K562 (cell line): ENCODE results near the gene MRAP2. TPM values are rescaled to one million over a fixed set of nuclear protein-coding genes. Genes with fewer than 3 reads are reported as not detected.

Experiments
- ATAC-seq: fragments of 200-7000 bp; cut with Tn5 transposase; 3 replicates; pipeline ENCODE4 v1.9.1; 2020; ENCODE audit warnings: moderate library complexity
- Bru-seq: library from RNA; stranded (reverse); fragments of 400-500 nt; gene quantifications from one replicate; lab custom pipeline; 2021; lab: Mats Ljungman, UMichigan
- BruChase-seq, 2 experiments: library from RNA; stranded (reverse); fragments of 400-500 nt; gene quantifications; one replicate each; lab custom pipeline; 2021; lab: Mats Ljungman, UMichigan
- BruUV-seq: library from RNA; stranded (reverse); fragments of 400-500 nt; replicated peaks from 2 replicates; lab custom pipeline; 2021; lab: Mats Ljungman, UMichigan
- CTCF ChIA-PET: fragments of 300-600 bp; formaldehyde crosslinking; extraction: SDS; loops from one replicate; lab custom pipeline; 2021; ENCODE audit warnings: low intra/inter-chr PET ratio; lab: Yijun Ruan, JAX
- POLR2A ChIA-PET: fragments of 300-600, 350-650 bp; sonication (Branson Sonifier 250); formaldehyde crosslinking; extraction: SDS; loops from one replicate; lab custom pipeline; 2021; ENCODE audit warnings: antibody characterized with exemption, inconsistent platforms; lab: Yijun Ruan, JAX
- DNase-seq, 4 experiments: peaks; one replicate each; pipeline versions ENCODE4 v3.0.0 to v3.0.0-alpha.2; 2011 to 2018; ENCODE audit warnings: low spot score in 3 of 4, mixed read lengths in 3 of 4; ENCODE audit errors: extremely low read depth in 1 of 4
- FAIRE-seq: peaks from 2 replicates; lab custom pipeline; 2011; peaks lifted over from hg19 to GRCh38; lab: Jason Lieb, UNC
- H2AFZ ChIP-seq: 2 replicates; pipeline ENCODE4 v1.6.0; 2011; ENCODE audit warnings: low read depth, low read length, control low read depth, inconsistent platforms
- H3K27ac ChIP-seq: fragments of 200-600 bp; 3 replicates; pipeline ENCODE4 v1.8.0; 2011; ENCODE audit warnings: low read depth, mild to moderate bottlenecking, control low read depth, inconsistent platforms, low read length, moderate library complexity, mixed read lengths; ENCODE audit errors: extremely low read depth
- H3K27me3 ChIP-seq, 2 experiments: fragments of 300-600 bp in 1 of 2; 2 replicates in 1 of 2; 3 replicates in 1 of 2; pipeline versions ENCODE4 v1.6.0 to v1.8.0; 2011; ENCODE audit warnings: inconsistent platforms in 2 of 2, low read length in 2 of 2, mild to moderate bottlenecking in 1 of 2, mixed read lengths in 1 of 2, moderate library complexity in 1 of 2; ENCODE audit not compliant: control insufficient read depth in 2 of 2, insufficient read depth in 2 of 2
- H3K36me3 ChIP-seq: fragments of 300-600 bp; 3 replicates; pipeline ENCODE4 v1.8.0; 2011; ENCODE audit warnings: mild to moderate bottlenecking, low read length, inconsistent platforms; ENCODE audit not compliant: control insufficient read depth, insufficient read depth
- H3K4me1 ChIP-seq, 2 experiments: fragments of 200-600 bp in 1 of 2; replicated peaks in 1 of 2; 2 replicates in 1 of 2; 3 replicates in 1 of 2; pipeline versions ENCODE4 v1.5.1 to v1.8.0; 2011; ENCODE audit warnings: inconsistent platforms in 2 of 2, low read length in 2 of 2, mild to moderate bottlenecking in 1 of 2, mixed read lengths in 1 of 2, moderate library complexity in 1 of 2; ENCODE audit not compliant: control insufficient read depth in 2 of 2, insufficient read depth in 2 of 2
- H3K4me2 ChIP-seq: 2 replicates; pipeline ENCODE4 v1.6.1; 2011; ENCODE audit warnings: low read length, control low read depth, inconsistent platforms, mixed read lengths; ENCODE audit not compliant: insufficient read depth
- H3K4me3 ChIP-seq: fragments of 200-600 bp; sonication (generic), shearing (Covaris generic); 2 replicates; pipeline ENCODE4 v1.5.1; 2016; ENCODE audit warnings: control low read depth, inconsistent platforms
- H3K79me2 ChIP-seq: fragments of 200-600 bp; 3 replicates; pipeline ENCODE4 v1.8.0; 2011; ENCODE audit warnings: low read length, inconsistent platforms; ENCODE audit not compliant: control insufficient read depth, insufficient read depth
- H3K9ac ChIP-seq, 2 experiments: 2 replicates each; pipeline versions ENCODE4 v1.6.0 to v1.6.1; 2011; ENCODE audit warnings: low read depth in 2 of 2, low read length in 2 of 2, control low read depth in 1 of 2, inconsistent platforms in 1 of 2, mild to moderate bottlenecking in 1 of 2, mixed read lengths in 1 of 2; ENCODE audit not compliant: insufficient read depth in 1 of 2
- H3K9me1 ChIP-seq: one replicate; pipeline ENCODE4 v1.6.0; 2011; ENCODE audit warnings: inconsistent platforms, mild to moderate bottlenecking, low read length, moderate library complexity; ENCODE audit not compliant: control insufficient read depth, insufficient read depth
- H3K9me3 ChIP-seq: replicated peaks from 2 replicates; pipeline ENCODE4 v1.5.1; 2011; ENCODE audit warnings: low read depth, low read length, inconsistent platforms; ENCODE audit not compliant: control insufficient read depth, insufficient read depth
- H4K20me1 ChIP-seq: replicated peaks from 2 replicates; pipeline ENCODE4 v1.6.1; 2011; ENCODE audit warnings: low read length, inconsistent platforms, mixed read lengths; ENCODE audit not compliant: control insufficient read depth, insufficient read depth
- ATF7 ChIP-seq: fragments of 450-650 bp; IDR thresholded peaks from 2 replicates; pipeline ENCODE4 v1.7.1; 2014; ENCODE audit warnings: mild to moderate bottlenecking, moderate library complexity
- BRCA1 ChIP-seq, 2 experiments: fragments of 450-650 bp in 1 of 2; sonication (generic) in 1 of 2; formaldehyde crosslinking in 1 of 2; IDR thresholded peaks; 2 replicates each; pipeline versions ENCODE4 v1.5.0 to v1.6.1; 2017 to 2020; ENCODE audit warnings: mild to moderate bottlenecking in 1 of 2, missing genetic modification reagents in 1 of 2
- MAZ ChIP-seq, 2 experiments: fragments of 450-650 bp in 1 of 2; sonication (generic) in 1 of 2; formaldehyde crosslinking; IDR thresholded peaks in 1 of 2; conservative IDR thresholded peaks in 1 of 2; 2 replicates each; pipeline versions ENCODE4 v1.4.0 to v1.5.0; 2020; ENCODE audit warnings: mild to moderate bottlenecking in 1 of 2, missing genetic modification reagents in 1 of 2
- PHF8 ChIP-seq: fragments of 200-600 bp; sonication (generic); IDR thresholded peaks from 2 replicates; pipeline ENCODE4 v1.6.1; 2012; ENCODE audit warnings: mixed run types, mild to moderate bottlenecking, inconsistent platforms, low read length, moderate library complexity, borderline replicate concordance
- POLR2AphosphoS5 ChIP-seq: IDR thresholded peaks from 2 replicates; pipeline ENCODE4 v1.6.1; 2011; ENCODE audit warnings: mild to moderate bottlenecking, low read depth, low read length, moderate library complexity; ENCODE audit not compliant: control insufficient read depth, insufficient read depth
- POLR2G ChIP-seq: fragments of 200-400 bp; formaldehyde crosslinking; IDR thresholded peaks from 2 replicates; pipeline ENCODE4 v1.6.1; 2017; ENCODE audit warnings: low read depth, mild to moderate bottlenecking, antibody characterized with exemption, low read length, moderate library complexity
- RBFOX2 ChIP-seq: fragments of 200-400 bp; formaldehyde crosslinking; IDR thresholded peaks from 2 replicates; pipeline ENCODE4 v1.6.1; 2017; ENCODE audit warnings: low read depth, mild to moderate bottlenecking, low read length, moderate library complexity
- TAF1 ChIP-seq: IDR thresholded peaks from 2 replicates; pipeline ENCODE4 v1.6.1; 2011; ENCODE audit warnings: mild to moderate bottlenecking, low read length, moderate library complexity; ENCODE audit not compliant: insufficient read depth, control insufficient read depth, severe bottlenecking; ENCODE audit errors: extremely low read depth
- YY1 ChIP-seq, 3 experiments: IDR thresholded peaks; 2 replicates each; pipeline ENCODE4 v1.6.1; 2011; ENCODE audit warnings: low read length in 2 of 3, mild to moderate bottlenecking in 2 of 3, moderate library complexity in 2 of 3, borderline replicate concordance in 1 of 3, control low read depth in 1 of 3, low read depth in 1 of 3; ENCODE audit not compliant: insufficient read depth in 3 of 3, insufficient replicate concordance in 2 of 3, control insufficient read depth in 1 of 3, insufficient read length in 1 of 3; ENCODE audit errors: extremely low read depth in 1 of 3
- ZNF24 ChIP-seq: fragments of 450-650 bp; IDR thresholded peaks from 2 replicates; pipeline ENCODE4 v1.6.1; 2016
- ZNF436 ChIP-seq: fragments of 250-450, 450-650 bp; sonication (Bioruptor Pico); formaldehyde crosslinking; IDR thresholded peaks from 2 replicates; pipeline ENCODE4 v1.7.0; 2020; ENCODE audit warnings: mild to moderate bottlenecking
- ZNF644 ChIP-seq: fragments of 200-800 bp; sonication (Bioruptor generic); IDR thresholded peaks from 2 replicates; pipeline ENCODE4 v1.6.1; 2016; ENCODE audit warnings: low read depth, missing genetic modification characterization, missing compliant biosample characterization
- WGBS: fragments of 100-300 bp; shearing (Covaris generic); methylation state at CpG from one replicate; pipeline ENCODE4 v1.1.6; 2016; ENCODE audit warnings: low coverage, mixed read lengths; ENCODE audit not compliant: insufficient coverage; ENCODE audit errors: missing lambda C conversion rate; 5-methylcytosine and 5-hydroxymethylcytosine counted together
- in situ Hi-C: fragments of 300-500 bp; cut with MboI; formaldehyde crosslinking; loops from 4 replicates; pipeline ENCODE4 v1.15.0; 2018; ENCODE audit warnings: inconsistent platforms, mixed read lengths
- intact Hi-C: fragments of 100-400 bp; cut with micrococcal nuclease; formaldehyde crosslinking; loops from 2 replicates; pipeline ENCODE4 v1.14.2; 2022
- long read RNA-seq, 3 experiments: library from polyadenylated mRNA in 2 of 3; library from RNA in 1 of 3; unstranded in 2 of 3; stranded (forward) in 1 of 3; transcript quantifications; one replicate each; pipeline ENCODE4 v2.0.0, GENCODE V29; 2019 to 2022
- polyA minus RNA-seq, 3 experiments: library from RNA; depleted of rRNA, polyadenylated mRNA; stranded (reverse); fragments of >200 nt; gene quantifications; 2 replicates each; pipeline ENCODE4 v1.2.3, GENCODE V29; 2011
- polyA plus RNA-seq, 8 experiments: library from polyadenylated mRNA; depleted of rRNA in 4 of 8; stranded (reverse) in 5 of 8; unstranded in 3 of 8; fragments of >200 nt; fragmentation: Nextera tagmentation in 2 of 8; fragmentation: Illumina TruSeq in 1 of 8; extraction: Ambion mirVana in 2 of 8; extraction: Trizol in 1 of 8; gene quantifications; 2 replicates each; pipeline versions ENCODE4 v1.2.1 to v1.2.3, GENCODE V29; 2011 to 2014; ENCODE audit warnings: inconsistent platforms in 1 of 8, missing spikeins in 1 of 8
- total RNA-seq, 7 experiments: library from RNA; depleted of rRNA in 6 of 7; stranded (reverse); fragments of >200 nt in 6 of 7; fragmentation: Illumina TruSeq in 2 of 7; extraction: Trizol in 2 of 7; gene quantifications; 2 replicates each; pipeline versions ENCODE4 v1.2.1 to v1.2.3, GENCODE V29; 2011 to 2021; ENCODE audit warnings: low replicate concordance in 1 of 7

MRAP2 gene
- 18.1 and 18.7 TPM in 2 replicates for total RNA-seq (2011; cell fraction: chromatin; rRNA removed; ENCODE audit: low replicate concordance)
- 15.3 and 20.5 TPM in 2 replicates for total RNA-seq (2011; cell fraction: nucleolus; rRNA removed)
- 27.9 and 37.3 TPM in 2 replicates for total RNA-seq (2011; cell fraction: nucleoplasm; rRNA removed)
- total RNA-seq (2014; rRNA removed): 7.8 and 8.6 TPM in 2 replicates
- total RNA-seq (2014; rRNA removed; fragmentation: Illumina TruSeq; extraction: Trizol): 12.0 and 15.3 TPM in 2 replicates
- 11.8 and 12.6 TPM in 2 replicates for total RNA-seq (2015; rRNA removed; fragmentation: Illumina TruSeq; extraction: Trizol)
- 7.4 and 8.7 TPM in 2 replicates for total RNA-seq (2021)
- polyA plus RNA-seq (2011; rRNA removed): 30.7 and 38.9 TPM in 2 replicates
- polyA plus RNA-seq (2011; cell fraction: cytosol; rRNA removed): 16.6 and 27.0 TPM in 2 replicates
- 8.4 and 14.0 TPM in 2 replicates for polyA plus RNA-seq (2011; cell fraction: nucleus; rRNA removed)
- polyA plus RNA-seq (2012): 7.1 and 10.8 TPM in 2 replicates
- polyA plus RNA-seq (2014; fragmentation: Illumina TruSeq; extraction: Trizol): 10.9 and 12.1 TPM in 2 replicates
- polyA plus RNA-seq (2014; fragmentation: Nextera tagmentation; extraction: Ambion mirVana): 1 to 10 TPM; 5.9 to 6.8 TPM
- 8.0 and 9.3 TPM in 2 replicates for polyA plus RNA-seq (2014; rRNA removed)
- 26.8 and 27.7 TPM in 2 replicates for polyA minus RNA-seq (2011; rRNA and poly(A)+ RNA removed)
- 5.2 and 13.0 TPM in 2 replicates for polyA minus RNA-seq (2011; cell fraction: cytosol; rRNA and poly(A)+ RNA removed)
- polyA minus RNA-seq (2011; cell fraction: nucleus; rRNA and poly(A)+ RNA removed): 4.0 and 5.1 TPM in 2 replicates
- Bru-seq, nascent RNA: percentile 57 among the genes with signal in this experiment
- BruChase-seq, experiment 1, labeled RNA remaining after a 2-hour chase: percentile 60 among the genes with signal in this experiment
- percentile 59 among the genes with signal in this experiment for BruChase-seq, experiment 2, labeled RNA remaining after a 6-hour chase
- long read RNA-seq, experiment 1, transcript MRAP2-201 (4 exons, 2,153 nt): major isoform, 37 of 78 reads
- long read RNA-seq, experiment 1, partial matches to known transcripts: 27 of 78 reads
- long read RNA-seq, experiment 1, other reads (novel, unspliced or antisense): 14 of 78 reads
- long read RNA-seq, experiment 2, transcript MRAP2-201 (4 exons, 2,153 nt): major isoform, 6 of 19 reads
- long read RNA-seq, experiment 2, partial matches to known transcripts: 7 of 19 reads
- long read RNA-seq, experiment 2, other reads (novel, unspliced or antisense): 6 of 19 reads
- long read RNA-seq, experiment 3, partial matches to known transcripts: 1 of 7 reads
- long read RNA-seq, experiment 3, other reads (novel, unspliced or antisense): 3 of 7 reads

- Histone ChIP-seq H3K9me1 (peaks cover 4% of the 10 kb centered on the region), H2AFZ (peak within 1 kb of the TSS; percentile 100), H3K4me3 (peak within 1 kb of the TSS; percentile 93), H4K20me1 (no peaks in the 10 kb centered on the region), H3K27ac (peak within 1 kb of the TSS; percentile 68), H3K9me3 (peaks cover 9% of the 10 kb centered on the region), H3K27me3 (no peaks in the 10 kb centered on the region), H3K9ac (peak within 1 kb of the TSS; percentile 76 to 97), H3K36me3 (no peaks in the 10 kb centered on the region; the same call in 2 of the 3 replicates), H3K4me2 (peak within 1 kb of the TSS; percentile 84), H3K4me1 (peaks cover 15% of the 10 kb centered on the region in 2 experiments), H3K79me2 (no peaks in the 10 kb centered on the region; the same call in 2 of the 3 replicates)
- ATAC-seq (peak; percentile 95), FAIRE-seq (no peak), DNase-seq (peak; percentile 68 to 73 (median 72))
- ChIA-PET POLR2A (interaction anchor here (0.6 to 1.0 kb wide), 5 partner anchors 9 to 148 kb away, joined by 3 to 7 read pairs (median 3); no protein-coding TSS in a partner anchor), CTCF (no interaction called here)
- BruUV-seq: no TSS peak
- in situ Hi-C loops (no loop called here), intact Hi-C loops (loop anchor here (5.0 kb wide), 2 partner anchors 61 to 146 kb away; no protein-coding TSS in a partner anchor)
- under 1% methylated on average over 64 of the region's 78 CpGs for WGBS
- peak; percentile 37 for TF ChIP-seq TAF1
- peak in 2 of 3 experiments; percentile 10 to 37 for TF ChIP-seq YY1 (IDR thresholded peaks at IDR 0.05; ENCODE audit: borderline replicate concordance in 1 of 3, control insufficient read depth in 1 of 3, extremely low read depth in 1 of 3, insufficient read depth in 3 of 3, insufficient read length in 1 of 3, insufficient replicate concordance in 2 of 3, low read depth in 1 of 3, low read length in 2 of 3)
- TF ChIP-seq ZNF644 (tag): no peak
- peak; percentile 26; the same call in 1 of the 2 replicates for TF ChIP-seq ATF7
- TF ChIP-seq RBFOX2: peak; percentile 75
- peak; percentile 61; the same call in 1 of the 2 replicates for TF ChIP-seq PHF8
- TF ChIP-seq POLR2AphosphoS5: 0 out of 2 replicates have a peak, but pooled peaks have one; percentile 35
- TF ChIP-seq BRCA1 (IDR thresholded peaks at IDR 0.05): no peak
- no peak for TF ChIP-seq BRCA1 (CRISPR knock-in tag; IDR thresholded peaks at IDR 0.05)
- 0 out of 4 replicates have a peak, but pooled peaks have one; percentile 14 to 15 for TF ChIP-seq MAZ (CRISPR knock-in tag; conservative IDR thresholded peaks at IDR 0.05 in 1 of 2, IDR thresholded peaks at IDR 0.05 in 1 of 2)
- 0 out of 2 replicates have a peak, but pooled peaks have one; percentile 29 for TF ChIP-seq ZNF24
- TF ChIP-seq POLR2G: peak; percentile 85
- TF ChIP-seq ZNF436 (CRISPR knock-in tag): no peak
Observed at GRCh38 chr6:84033523-84034451, at the start of gene MRAP2. MRAP2 (plus strand) TSS chr6:84033772; CDS start chr6:84055319, 21,547 bp downstream.
